ENCODE measurements around the gene USP32. TPM values are rescaled to one million over a fixed set of nuclear protein-coding genes. Genes with fewer than 3 reads are reported as not detected.

USP32 gene
- total RNA-seq, 5 donors from 2014 or later (not counting 1 experiment from before 2014, with no cell fraction given) = 30.0 to 34.5 (median 31.4) TPM

GRCh38 chr17:60258313-60258712, 133.6 kb downstream of the USP32 start:
- no peaks in the 10 kb centered on the region for H3K27me3 ChIP-seq (replicated peaks in 1 of 2; ENCODE audit: control insufficient read depth in 2 of 2, extremely low read depth in 1 of 2, insufficient read depth in 2 of 2, low read length in 1 of 2)
- no peaks in the 10 kb centered on the region for H3K9me3 ChIP-seq
- Mint-ChIP-seq H3K27ac (no peak overlapping the region), H3K4me1 (no peaks in the 10 kb centered on the region), H3K36me3 (peaks cover 47% of the 10 kb centered on the region), H3K9me3 (no peaks in the 10 kb centered on the region), H3K4me3 (no peak overlapping the region), H3K27me3 (no peaks in the 10 kb centered on the region)
- no peak overlapping the region for H3K4me3 ChIP-seq (ENCODE audit: control insufficient read depth in 1 of 2, extremely low read depth in 1 of 2, low read length in 1 of 2)
- DNase-seq (no peak), ATAC-seq (replicated peaks in 1 of 4) (no peak)
- no peak overlapping the region for H3K27ac ChIP-seq (ENCODE audit: low read length)
- no peaks in the 10 kb centered on the region for H3K4me1 ChIP-seq (ENCODE audit: control insufficient read depth in 1 of 2, extremely low read depth in 1 of 2, insufficient read depth in 2 of 2, low read length in 2 of 2)
- WGBS (ENCODE audit: insufficient coverage) = no CpG with 5 or more reads among the region's 3 CpGs
- peaks cover 0 to 14% of the 10 kb centered on the region in 2 donors for H3K36me3 ChIP-seq (ENCODE audit: control insufficient read depth in 2 of 2, extremely low read depth in 1 of 2, insufficient read depth in 1 of 2, low read length in 1 of 2)
- ChIA-PET POLR2A (no interaction called here), CTCF (no interaction called here)

GRCh38 chr17:60256174-60256573, 135.8 kb downstream of the USP32 start:
- peaks cover 0 to 20% of the 10 kb centered on the region in 2 donors for H3K36me3 ChIP-seq (ENCODE audit: control insufficient read depth in 2 of 2, extremely low read depth in 1 of 2, insufficient read depth in 1 of 2, low read length in 1 of 2)
- Mint-ChIP-seq H3K4me3 (no peak overlapping the region), H3K27ac (no peak overlapping the region), H3K9me3 (no peaks in the 10 kb centered on the region), H3K36me3 (peaks cover 44% of the 10 kb centered on the region), H3K4me1 (no peaks in the 10 kb centered on the region), H3K27me3 (no peaks in the 10 kb centered on the region)
- ATAC-seq (replicated peaks in 1 of 4) (no peak), DNase-seq (no peak)
- no peaks in the 10 kb centered on the region for H3K9me3 ChIP-seq
- no peaks in the 10 kb centered on the region for H3K4me1 ChIP-seq (ENCODE audit: control insufficient read depth in 1 of 2, extremely low read depth in 1 of 2, insufficient read depth in 2 of 2, low read length in 2 of 2)
- no peak overlapping the region for H3K4me3 ChIP-seq (ENCODE audit: control insufficient read depth in 1 of 2, extremely low read depth in 1 of 2, low read length in 1 of 2)
- ChIA-PET CTCF (no interaction called here), POLR2A (interaction anchor here in 1 of 2 donors (0.6 kb wide), 1 partner anchor 89 kb away, joined by 3 read pairs; no protein-coding TSS in a partner anchor)
- no peaks in the 10 kb centered on the region for H3K27me3 ChIP-seq (replicated peaks in 1 of 2; ENCODE audit: control insufficient read depth in 2 of 2, extremely low read depth in 1 of 2, insufficient read depth in 2 of 2, low read length in 1 of 2)
- no peak overlapping the region for H3K27ac ChIP-seq (ENCODE audit: low read length)

GRCh38 chr17:60253048-60253447, 138.9 kb downstream of the USP32 start:
- ChIA-PET CTCF (interaction anchor here in 1 of 2 donors (0.6 kb wide), 1 partner anchor 25 kb away, joined by 3 read pairs; no protein-coding TSS in a partner anchor), POLR2A (interaction anchor here in 1 of 2 donors (0.6 kb wide), 1 partner anchor 82 kb away, joined by 5 read pairs; no protein-coding TSS in a partner anchor)
- Mint-ChIP-seq H3K4me1 (no peaks in the 10 kb centered on the region), H3K27ac (no peak overlapping the region), H3K27me3 (no peaks in the 10 kb centered on the region), H3K4me3 (no peak overlapping the region), H3K9me3 (peaks cover 0 to 3% (median 0%) of the 10 kb centered on the region in 3 donors), H3K36me3 (peaks cover 51% of the 10 kb centered on the region)
- ATAC-seq (replicated peaks in 1 of 4) (no peak), DNase-seq (no peak)
- H3K27me3 ChIP-seq (replicated peaks in 1 of 2; ENCODE audit: control insufficient read depth in 2 of 2, extremely low read depth in 1 of 2, insufficient read depth in 2 of 2, low read length in 1 of 2) = no peaks in the 10 kb centered on the region
- no CpG with 5 or more reads among the region's 2 CpGs for WGBS (ENCODE audit: insufficient coverage)
- H3K36me3 ChIP-seq (ENCODE audit: control insufficient read depth in 2 of 2, extremely low read depth in 1 of 2, insufficient read depth in 1 of 2, low read length in 1 of 2) = peaks cover 0 to 25% of the 10 kb centered on the region in 2 donors
- H3K27ac ChIP-seq (ENCODE audit: low read length) = no peak overlapping the region
- H3K4me1 ChIP-seq (ENCODE audit: control insufficient read depth in 1 of 2, extremely low read depth in 1 of 2, insufficient read depth in 2 of 2, low read length in 2 of 2) = no peaks in the 10 kb centered on the region
- H3K4me3 ChIP-seq (ENCODE audit: control insufficient read depth in 1 of 2, extremely low read depth in 1 of 2, low read length in 1 of 2) = no peak overlapping the region
- no peaks in the 10 kb centered on the region for H3K9me3 ChIP-seq

GRCh38 chr17:60252459-60252858, 139.5 kb downstream of the USP32 start:
- DNase-seq (no peak), ATAC-seq (replicated peaks in 1 of 4) (no peak)
- ChIA-PET POLR2A (no interaction called here), CTCF (interaction anchor here in 1 of 2 donors (0.6 kb wide), 1 partner anchor 24 kb away, joined by 3 read pairs; no protein-coding TSS in a partner anchor)
- no peak overlapping the region for H3K4me3 Mint-ChIP-seq
- peaks cover 0 to 25% of the 10 kb centered on the region in 2 donors for H3K36me3 ChIP-seq (ENCODE audit: control insufficient read depth in 2 of 2, extremely low read depth in 1 of 2, insufficient read depth in 1 of 2, low read length in 1 of 2)
- no peak overlapping the region for H3K27ac Mint-ChIP-seq
- H3K4me1 Mint-ChIP-seq = no peaks in the 10 kb centered on the region
- H3K27me3 ChIP-seq (replicated peaks in 1 of 2; ENCODE audit: control insufficient read depth in 2 of 2, extremely low read depth in 1 of 2, insufficient read depth in 2 of 2, low read length in 1 of 2) = no peaks in the 10 kb centered on the region
- peaks cover 53% of the 10 kb centered on the region for H3K36me3 Mint-ChIP-seq
- H3K27ac ChIP-seq (ENCODE audit: low read length) = no peak overlapping the region
- H3K4me1 ChIP-seq (ENCODE audit: control insufficient read depth in 1 of 2, extremely low read depth in 1 of 2, insufficient read depth in 2 of 2, low read length in 2 of 2) = no peaks in the 10 kb centered on the region
- no peaks in the 10 kb centered on the region for H3K27me3 Mint-ChIP-seq
- WGBS (ENCODE audit: insufficient coverage) = no CpG with 5 or more reads among the region's 1 CpG
- H3K9me3 ChIP-seq = no peaks in the 10 kb centered on the region
- H3K4me3 ChIP-seq (ENCODE audit: control insufficient read depth in 1 of 2, extremely low read depth in 1 of 2, low read length in 1 of 2) = no peak overlapping the region
- peaks cover 0 to 5% (median 0%) of the 10 kb centered on the region in 3 donors for H3K9me3 Mint-ChIP-seq

- H3K27me3 ChIP-seq (replicated peaks in 1 of 2; ENCODE audit: control insufficient read depth in 2 of 2, extremely low read depth in 1 of 2, insufficient read depth in 2 of 2, low read length in 1 of 2) = no peaks in the 10 kb centered on the region
- POLR2A ChIA-PET = no interaction called here
- Mint-ChIP-seq H3K36me3 (peaks cover 39% of the 10 kb centered on the region), H3K9me3 (peaks cover 0 to 5% (median 0%) of the 10 kb centered on the region in 3 donors), H3K4me1 (no peaks in the 10 kb centered on the region), H3K27ac (no peak overlapping the region), H3K27me3 (no peaks in the 10 kb centered on the region), H3K4me3 (no peak overlapping the region)
- ATAC-seq (replicated peaks in 1 of 4) = no peak
- H3K9me3 ChIP-seq = no peaks in the 10 kb centered on the region
- CTCF ChIA-PET = no interaction called here
- H3K4me3 ChIP-seq (ENCODE audit: control insufficient read depth in 1 of 2, extremely low read depth in 1 of 2, low read length in 1 of 2) = no peak overlapping the region
- H3K27ac ChIP-seq (ENCODE audit: low read length) = no peak overlapping the region
- no peaks in the 10 kb centered on the region for H3K4me1 ChIP-seq (ENCODE audit: control insufficient read depth in 1 of 2, extremely low read depth in 1 of 2, insufficient read depth in 2 of 2, low read length in 2 of 2)
- DNase-seq = no peak
- peaks cover 5 to 17% of the 10 kb centered on the region in 2 donors for H3K36me3 ChIP-seq (ENCODE audit: control insufficient read depth in 2 of 2, extremely low read depth in 1 of 2, insufficient read depth in 1 of 2, low read length in 1 of 2)
Measured at GRCh38 chr17:60249290-60249826, 142.6 kb downstream of the USP32 start.

GRCh38 chr17:60248618-60249289, 143.2 kb downstream of the USP32 start:
- peaks cover 5 to 14% of the 10 kb centered on the region in 2 donors for H3K36me3 ChIP-seq (ENCODE audit: control insufficient read depth in 2 of 2, extremely low read depth in 1 of 2, insufficient read depth in 1 of 2, low read length in 1 of 2)
- H3K9me3 ChIP-seq = no peaks in the 10 kb centered on the region
- POLR2A ChIA-PET = interaction anchor here in 1 of 2 donors (0.5 kb wide), 1 partner anchor 1843 kb away, joined by 3 read pairs; no protein-coding TSS in a partner anchor
- Mint-ChIP-seq H3K4me1 (no peaks in the 10 kb centered on the region), H3K27me3 (no peaks in the 10 kb centered on the region), H3K27ac (no peak overlapping the region), H3K36me3 (peaks cover 39% of the 10 kb centered on the region), H3K4me3 (no peak overlapping the region), H3K9me3 (peaks cover 0 to 5% (median 0%) of the 10 kb centered on the region in 3 donors)
- CTCF ChIA-PET = no interaction called here
- no peak overlapping the region for H3K27ac ChIP-seq (ENCODE audit: low read length)
- no peak overlapping the region for H3K4me3 ChIP-seq (ENCODE audit: control insufficient read depth in 1 of 2, extremely low read depth in 1 of 2, low read length in 1 of 2)
- H3K4me1 ChIP-seq (ENCODE audit: control insufficient read depth in 1 of 2, extremely low read depth in 1 of 2, insufficient read depth in 2 of 2, low read length in 2 of 2) = no peaks in the 10 kb centered on the region
- 100% methylated on average over 1 of the region's 5 CpGs for WGBS (ENCODE audit: insufficient coverage)
- no peak for ATAC-seq (replicated peaks in 1 of 4)
- DNase-seq = no peak
- no peaks in the 10 kb centered on the region for H3K27me3 ChIP-seq (replicated peaks in 1 of 2; ENCODE audit: control insufficient read depth in 2 of 2, extremely low read depth in 1 of 2, insufficient read depth in 2 of 2, low read length in 1 of 2)
